NCI-H524 treated with DMSO at 0.1 percent for 48 hours (cell line): ENCODE data around the gene PDIA5.

Experiments
- DNase-seq: peaks from one replicate; lab custom pipeline; 2025; lab: John Stamatoyannopoulos, UW

PDIA5 gene

DNA sequence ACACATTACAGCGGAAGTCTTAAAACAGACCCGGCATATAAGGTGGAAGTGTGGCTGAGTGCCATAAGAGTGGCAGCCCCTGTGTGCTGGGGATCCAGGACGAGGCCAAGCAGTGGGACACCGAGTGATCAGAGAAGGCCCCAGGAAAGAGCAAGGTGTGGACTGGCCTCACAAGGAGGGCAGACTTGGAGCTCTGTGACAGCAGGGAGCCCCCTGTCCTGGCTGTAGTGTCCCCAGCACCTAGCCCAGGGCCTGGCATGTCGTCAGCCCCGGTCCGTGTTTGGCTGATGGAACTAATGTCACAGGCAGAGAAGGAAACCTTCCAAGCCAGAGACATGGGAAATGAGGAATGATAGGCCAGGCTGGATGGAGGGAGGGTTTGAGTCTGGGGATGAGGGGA, 4.8 kb downstream of the PDIA5 start:
- no peak for DNase-seq

DNA sequence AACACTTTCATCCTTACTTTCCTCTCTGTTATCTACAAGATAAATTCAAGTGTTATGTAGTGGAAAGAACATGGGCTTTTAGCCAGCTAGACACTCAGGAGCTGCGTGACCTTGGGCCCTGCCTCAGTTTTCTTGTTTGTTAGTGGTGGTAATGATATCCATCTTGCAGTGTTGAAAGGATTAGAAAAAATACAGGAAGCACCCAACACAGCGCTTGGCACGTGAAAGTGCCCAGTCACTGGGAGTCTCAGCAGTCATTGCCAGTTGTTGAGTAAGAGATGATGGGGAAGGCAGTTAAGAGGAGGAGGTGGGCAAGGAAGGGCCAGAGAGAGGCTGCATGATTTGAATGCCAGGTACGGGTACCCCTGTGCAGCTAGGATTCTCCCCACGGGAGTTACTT, 5.3 kb downstream of the PDIA5 start:
- DNase-seq = no peak

DNA sequence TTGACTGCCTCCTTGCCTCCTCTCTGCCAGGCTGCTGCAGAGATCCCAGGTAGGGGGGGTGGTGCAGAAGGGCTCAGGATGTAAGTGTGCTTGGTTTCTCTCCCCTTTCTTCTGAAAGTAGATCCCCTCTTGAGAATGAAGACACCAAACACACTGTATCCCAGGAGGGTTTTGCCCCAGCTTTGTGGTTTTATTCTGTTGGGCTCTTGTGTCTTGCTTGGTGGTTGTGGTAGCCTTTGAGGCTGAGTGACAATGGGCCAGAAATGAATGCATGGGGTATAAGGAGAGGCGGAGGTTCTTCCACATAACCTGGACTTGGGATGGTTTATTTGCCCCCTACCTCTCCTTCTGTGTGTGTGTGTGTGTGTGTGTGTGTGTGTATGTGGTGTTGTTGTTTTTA, 5.7 kb downstream of the PDIA5 start:
- DNase-seq = no peak

DNA sequence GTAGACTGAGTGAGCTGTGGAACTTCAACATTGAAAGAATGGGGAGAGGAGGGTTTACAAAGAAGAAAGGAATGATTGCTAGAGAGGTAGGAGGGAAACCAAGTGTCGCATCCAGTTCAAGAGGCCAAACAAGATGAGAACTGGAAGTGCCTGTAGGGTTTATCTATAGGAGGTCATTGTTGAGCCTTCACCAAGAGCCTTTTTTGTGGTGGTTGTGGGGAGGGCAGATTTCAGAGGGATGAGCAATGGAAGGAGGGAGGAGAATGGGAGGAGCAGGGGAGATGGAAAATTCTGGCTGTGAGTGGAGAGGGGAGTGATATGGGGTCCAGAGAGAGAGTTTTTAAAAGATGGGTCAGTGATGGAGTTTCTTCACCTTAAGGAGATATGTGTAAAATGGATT, 8.5 kb downstream of the PDIA5 start:
- no peak for DNase-seq

DNA sequence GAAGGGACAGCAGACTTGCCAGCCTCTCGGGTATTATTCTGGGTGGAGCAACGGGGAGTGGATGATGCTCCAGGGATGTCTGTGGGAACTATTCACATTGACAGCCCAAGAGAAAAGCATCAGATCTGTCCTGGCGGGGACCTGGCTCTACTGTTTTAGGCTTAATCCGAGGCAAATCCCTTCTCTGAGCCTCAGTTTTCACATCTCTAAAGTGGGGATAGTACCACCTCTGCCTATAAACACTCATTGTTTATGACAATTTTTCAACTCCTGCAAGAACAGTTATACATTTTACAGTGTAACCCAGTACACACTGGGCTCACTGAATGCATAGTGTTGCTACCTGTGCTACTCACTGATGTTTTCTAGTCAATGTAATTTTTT, 9.3 kb downstream of the PDIA5 start:
- DNase-seq = no peak

DNA sequence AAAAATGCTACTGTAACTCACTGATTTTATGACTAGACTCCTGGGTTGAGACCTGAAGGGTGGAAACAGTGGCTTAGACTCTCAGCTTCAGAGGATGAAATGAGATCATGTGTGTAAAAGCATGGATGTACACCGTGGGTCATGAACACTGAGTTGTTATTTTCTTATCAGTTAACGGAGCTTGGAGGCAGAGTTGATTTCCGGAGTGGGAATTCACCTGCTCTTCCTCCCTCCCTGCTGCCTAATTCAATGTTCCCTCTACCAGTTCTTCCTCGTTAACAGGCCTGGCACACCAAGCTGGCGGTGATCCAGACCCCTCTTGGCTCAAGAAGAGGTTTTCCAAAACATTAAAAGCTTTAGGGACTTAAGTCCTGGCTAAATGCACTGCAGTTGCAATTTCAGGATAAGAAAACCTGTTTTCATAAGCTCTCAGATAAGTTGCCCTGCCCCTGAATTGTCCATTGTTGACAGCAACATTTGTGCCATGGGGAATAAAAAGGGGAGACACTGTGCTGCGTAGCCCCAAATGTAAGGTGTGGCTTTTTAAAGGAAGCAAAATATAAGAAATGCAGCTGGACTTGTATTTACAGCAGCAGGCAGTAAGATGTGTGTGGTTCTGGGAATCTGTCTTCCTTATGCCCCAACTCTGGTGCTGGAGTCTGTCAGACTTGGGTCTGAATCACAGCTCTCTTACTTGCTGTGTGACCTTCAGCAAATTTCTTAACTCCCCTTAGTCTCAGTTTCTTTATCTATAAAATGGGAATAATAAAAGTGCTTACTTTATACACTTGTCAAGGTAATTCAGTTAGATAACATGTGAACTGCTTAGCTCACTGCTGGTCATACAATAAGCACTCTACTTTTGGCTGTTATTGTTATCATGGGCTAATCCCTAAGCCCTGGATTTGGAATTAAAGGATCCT, 9.9 kb downstream of the PDIA5 start:
- DNase-seq = peak; percentile 80

DNA sequence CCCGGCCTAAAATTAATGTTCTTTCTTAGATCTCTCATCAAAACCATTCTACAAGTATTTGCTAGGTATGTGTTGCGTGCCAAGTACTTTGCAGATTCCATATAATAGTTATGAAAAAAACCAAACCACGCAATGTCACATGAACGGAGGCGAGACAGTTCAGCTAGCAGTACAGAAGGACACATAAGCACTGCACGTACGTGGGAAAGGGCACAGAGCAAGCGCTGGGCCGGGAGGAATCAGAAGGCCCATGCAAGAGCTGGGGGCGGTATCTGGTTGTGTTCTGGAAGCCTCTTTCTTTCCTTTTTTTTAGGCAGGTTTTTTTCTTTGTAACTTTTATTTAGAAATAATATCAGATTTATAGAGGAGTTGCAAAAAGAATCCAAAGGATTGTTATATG, 11.3 kb downstream of the PDIA5 start:
- DNase-seq = no peak

DNA sequence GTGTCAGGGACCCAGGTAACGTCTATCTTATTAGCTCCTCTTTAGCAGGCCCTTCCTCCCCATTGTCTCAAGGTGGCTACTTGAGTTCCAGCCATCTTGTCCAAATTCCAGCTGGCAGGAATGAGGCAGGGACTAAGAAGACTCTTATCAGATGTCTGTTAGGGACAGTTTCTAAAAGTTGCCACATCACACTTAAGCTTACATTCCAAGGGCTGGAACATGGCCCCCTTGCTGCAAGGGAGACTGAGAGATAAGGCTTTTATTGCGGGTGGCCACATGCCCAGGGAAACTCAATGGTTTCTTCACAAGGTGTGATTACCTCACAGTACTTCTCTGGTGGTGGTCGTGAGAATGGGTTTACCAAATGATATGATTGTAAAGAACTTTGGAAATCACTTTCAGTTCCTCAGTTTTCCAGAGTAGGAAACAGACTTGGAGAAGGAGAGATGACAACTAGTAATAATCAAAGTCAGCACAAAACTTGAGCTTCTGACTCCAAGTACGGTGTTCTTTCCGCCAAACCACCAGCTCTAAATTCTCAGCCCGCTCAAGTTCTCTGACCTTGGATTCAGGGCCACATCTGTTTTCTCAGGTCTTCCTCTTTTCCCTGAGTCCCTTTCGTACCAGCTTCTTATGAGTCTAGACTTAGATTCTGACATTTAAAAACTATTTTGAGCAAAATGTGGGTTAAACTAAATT, 14.2 kb downstream of the PDIA5 start:
- DNase-seq = no peak

DNA sequence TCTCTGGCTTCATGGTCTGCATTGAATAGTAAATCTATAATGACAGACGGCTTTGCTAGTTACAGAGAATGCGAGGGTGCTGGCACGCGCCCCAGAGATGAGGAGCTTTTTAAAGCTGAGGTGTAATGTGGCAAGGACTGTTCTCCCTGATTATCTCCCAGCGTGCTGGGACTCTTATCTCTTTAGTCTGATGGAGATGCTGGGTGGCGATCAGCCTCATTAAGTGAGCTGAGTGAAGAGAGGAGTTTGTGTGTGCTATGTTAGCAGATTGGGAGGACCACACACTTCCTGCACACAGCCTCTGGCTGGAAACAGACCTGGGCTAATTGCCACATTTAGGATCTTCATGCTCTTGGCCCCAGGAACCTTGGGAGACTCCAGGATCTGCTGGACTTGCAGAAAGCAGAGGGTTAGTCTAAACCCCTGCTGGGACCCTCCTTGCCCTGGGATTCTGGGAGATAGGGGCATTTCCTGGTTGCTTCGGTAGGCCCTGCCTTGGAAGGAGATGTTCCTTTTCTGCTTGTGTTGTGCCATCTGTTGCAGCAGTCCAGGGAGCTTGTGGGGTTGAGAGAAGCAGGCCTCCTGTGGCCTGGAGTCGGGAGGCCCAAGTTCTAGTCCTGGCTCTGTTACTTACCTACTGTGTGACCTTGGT, 15.0 kb downstream of the PDIA5 start:
- peak; percentile 83 for DNase-seq

DNA sequence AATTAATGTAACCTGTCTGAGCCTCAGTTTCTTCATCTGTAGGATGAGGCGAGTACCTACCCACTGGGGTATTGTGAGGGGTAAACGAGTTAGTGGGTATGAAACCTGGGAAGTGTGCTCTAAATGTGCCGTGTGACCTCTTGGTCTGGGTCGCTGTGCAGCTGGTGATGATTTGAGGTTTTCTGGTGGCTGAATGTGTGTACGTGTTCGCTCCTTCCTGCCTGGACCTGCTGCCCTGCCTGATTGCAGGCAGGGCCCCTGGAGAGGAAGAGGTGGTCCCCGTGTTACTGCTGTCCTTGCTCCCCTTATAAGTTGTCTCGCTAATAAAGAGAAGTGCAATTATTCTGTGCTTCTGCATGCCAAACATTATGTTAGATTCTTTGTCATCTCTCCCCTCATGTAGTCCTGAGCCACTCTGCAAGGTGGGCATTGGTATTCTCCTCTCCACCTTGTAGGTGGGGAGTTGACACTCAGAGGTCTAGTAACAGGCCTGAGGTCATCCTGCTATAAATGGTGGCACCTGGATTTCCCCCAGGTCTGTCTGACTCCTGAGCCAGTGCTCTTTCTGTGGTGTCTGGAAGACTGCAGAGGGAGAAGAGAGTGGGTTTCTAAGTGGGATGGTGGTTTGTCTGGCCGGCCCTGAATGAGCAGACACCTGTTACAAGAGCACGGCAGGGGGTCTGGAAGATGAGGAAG, 15.7 kb downstream of the PDIA5 start:
- no peak for DNase-seq

DNA sequence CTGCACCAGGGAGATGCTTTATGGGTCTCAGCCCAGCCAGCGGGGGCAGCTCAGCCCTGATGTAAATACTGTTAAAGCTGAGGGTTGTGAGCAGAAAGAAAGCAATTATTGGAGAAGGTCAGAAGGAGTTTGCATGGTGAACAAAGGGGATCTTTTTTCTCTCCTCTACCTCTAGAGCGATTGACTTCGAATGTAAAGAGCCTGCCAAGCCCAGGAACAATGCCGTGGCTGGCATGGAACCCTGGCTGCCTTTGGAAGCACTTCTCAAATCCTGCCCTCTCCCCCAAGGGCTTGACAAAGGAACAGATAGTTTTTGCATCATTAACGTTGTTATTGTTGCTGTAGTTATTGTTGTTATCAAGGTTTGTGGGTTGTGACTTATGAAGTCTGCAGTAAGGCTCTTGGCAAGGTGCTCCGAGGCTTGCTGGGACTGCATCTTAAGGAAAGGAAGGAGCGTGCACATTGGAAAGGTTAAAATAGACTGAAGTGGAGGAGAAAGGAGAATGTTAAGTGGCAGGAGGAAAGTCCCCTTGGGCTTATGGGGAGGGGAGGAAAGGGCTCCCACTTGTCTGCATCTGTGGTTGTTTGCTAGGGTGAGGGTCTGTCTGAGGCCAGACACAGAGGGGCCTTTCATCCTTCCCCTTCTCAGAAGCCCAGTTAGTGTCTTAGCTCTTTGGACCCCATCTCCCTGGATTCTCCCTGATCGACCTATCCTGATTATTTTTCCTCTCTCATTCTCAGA, 16.7 kb downstream of the PDIA5 start:
- DNase-seq = no peak

DNA sequence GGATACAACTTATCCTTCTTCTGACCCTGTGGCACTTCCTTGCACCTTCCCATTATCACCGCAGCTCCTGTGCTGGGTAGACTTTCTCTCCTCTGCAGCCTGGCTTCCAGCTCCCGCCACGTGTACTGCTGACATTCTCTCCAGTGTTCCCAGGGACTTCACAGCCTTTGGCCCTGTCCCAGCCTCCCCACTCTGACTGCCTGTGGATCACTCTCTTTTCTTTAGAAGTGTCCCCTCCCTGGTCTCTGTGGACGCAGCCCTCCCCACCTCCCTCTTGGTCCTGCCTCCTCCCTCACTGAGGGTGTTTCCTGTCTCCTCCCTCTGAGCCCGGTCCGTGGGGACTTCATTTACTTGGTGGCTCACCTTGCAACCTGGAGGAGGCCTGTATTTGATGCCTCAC, 17.4 kb downstream of the PDIA5 start:
- DNase-seq = no peak

DNA sequence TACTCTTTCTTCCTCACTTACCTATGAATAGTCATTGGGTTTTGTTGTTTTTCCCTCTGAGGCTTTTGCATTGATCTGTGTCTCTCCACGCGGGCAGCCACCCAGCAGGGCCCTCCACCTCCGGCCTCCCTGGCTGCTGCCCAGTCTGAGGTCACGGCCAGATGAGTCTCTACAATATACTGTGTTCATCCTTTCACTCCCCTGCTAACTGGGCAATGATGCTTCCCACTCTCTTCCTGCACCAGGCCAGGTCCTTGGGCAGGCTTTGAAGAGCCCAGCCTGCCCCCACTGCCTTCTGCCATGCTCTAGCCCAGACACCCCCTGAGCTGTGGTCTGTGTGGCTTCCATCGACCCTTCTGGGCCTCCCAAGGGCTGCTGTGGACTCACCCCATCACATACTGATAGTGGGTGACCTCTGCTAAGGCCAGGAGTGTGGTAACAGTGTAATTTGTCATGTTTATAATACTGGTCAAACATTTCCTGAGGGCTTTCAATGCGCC, 18.0 kb downstream of the PDIA5 start:
- no peak for DNase-seq

DNA sequence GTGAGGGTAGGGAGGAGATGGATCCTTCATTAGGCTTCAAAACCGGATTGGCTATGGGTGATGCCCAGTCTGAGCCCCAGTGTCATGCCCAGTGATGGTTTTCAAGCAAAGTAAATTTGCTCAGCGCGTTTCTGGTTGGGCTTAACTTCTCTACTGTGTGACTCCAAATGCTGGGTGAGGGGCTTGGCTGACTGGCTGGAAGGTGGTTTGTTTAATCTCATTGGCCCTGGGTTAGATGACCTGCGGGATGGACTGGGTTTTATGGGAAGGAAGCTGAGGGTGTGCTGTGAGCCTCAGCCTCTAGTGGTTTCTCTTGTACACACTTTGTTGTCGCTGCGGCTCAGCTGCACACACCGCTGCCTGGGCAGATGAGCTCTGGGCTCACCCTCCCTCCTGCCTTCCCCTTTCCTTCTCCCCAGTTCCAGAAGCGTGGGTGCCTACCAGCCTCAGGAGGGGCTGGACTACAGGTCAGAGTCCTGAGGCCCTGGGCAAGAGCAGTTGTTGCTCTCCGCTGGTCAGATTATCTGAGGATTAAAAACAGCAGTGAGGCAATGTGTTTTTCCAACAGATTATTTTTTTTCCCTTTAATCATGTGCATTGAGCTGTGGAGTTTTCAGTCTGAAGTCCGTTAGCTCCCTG, 18.6 kb downstream of the PDIA5 start:
- peak; percentile 72 for DNase-seq

DNA sequence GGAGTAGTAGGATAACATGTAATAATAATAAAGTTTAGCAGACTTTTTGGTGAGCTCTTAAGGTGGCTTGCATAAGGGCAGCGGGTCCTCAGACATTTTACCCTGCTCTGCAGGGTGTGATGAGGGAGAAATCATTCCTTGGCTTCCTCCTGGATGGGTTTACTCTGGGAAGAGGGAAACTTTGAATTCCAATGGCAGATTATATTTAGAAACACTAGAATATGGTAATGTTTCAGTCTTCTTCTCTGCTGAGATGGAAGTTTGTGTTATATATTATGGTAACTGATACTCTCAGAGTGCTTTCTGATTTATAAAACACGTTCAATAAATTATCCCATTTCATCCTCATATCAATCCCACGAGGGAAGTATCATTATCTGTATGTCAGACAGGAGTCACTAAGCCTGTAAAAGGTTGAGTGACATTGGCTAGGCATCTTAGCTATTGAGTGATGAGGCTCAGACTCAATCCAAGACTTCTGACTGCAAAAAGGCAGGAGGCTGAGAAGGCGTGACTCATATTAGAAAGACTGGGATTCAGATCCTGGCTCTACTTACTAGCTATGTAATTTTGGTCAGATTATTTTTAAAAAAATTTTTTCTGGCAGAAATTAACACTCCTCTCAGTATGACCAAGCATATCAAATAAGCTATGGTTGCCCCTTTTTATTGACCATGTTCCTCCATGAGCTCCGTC, 19.3 kb downstream of the PDIA5 start:
- DNase-seq = no peak

DNA sequence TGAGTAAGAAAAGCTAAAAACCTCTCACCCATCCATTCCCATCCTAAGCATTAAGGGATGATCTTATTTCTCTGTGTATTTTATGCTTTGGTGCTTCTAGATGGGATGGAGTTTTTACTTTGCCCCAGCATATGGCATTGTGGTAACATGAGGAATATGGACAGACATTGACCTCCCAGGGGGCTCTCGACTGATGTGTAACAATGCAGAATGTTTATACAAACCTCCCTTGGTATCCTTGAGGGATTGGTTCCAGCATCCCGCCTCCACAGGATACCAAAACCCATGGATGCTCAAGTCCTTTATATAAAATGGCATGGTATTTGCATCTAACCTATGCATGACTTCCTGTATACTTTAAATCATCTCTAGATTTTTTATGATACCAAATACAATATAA, 21.6 kb downstream of the PDIA5 start:
- DNase-seq = peak; percentile 93

DNA sequence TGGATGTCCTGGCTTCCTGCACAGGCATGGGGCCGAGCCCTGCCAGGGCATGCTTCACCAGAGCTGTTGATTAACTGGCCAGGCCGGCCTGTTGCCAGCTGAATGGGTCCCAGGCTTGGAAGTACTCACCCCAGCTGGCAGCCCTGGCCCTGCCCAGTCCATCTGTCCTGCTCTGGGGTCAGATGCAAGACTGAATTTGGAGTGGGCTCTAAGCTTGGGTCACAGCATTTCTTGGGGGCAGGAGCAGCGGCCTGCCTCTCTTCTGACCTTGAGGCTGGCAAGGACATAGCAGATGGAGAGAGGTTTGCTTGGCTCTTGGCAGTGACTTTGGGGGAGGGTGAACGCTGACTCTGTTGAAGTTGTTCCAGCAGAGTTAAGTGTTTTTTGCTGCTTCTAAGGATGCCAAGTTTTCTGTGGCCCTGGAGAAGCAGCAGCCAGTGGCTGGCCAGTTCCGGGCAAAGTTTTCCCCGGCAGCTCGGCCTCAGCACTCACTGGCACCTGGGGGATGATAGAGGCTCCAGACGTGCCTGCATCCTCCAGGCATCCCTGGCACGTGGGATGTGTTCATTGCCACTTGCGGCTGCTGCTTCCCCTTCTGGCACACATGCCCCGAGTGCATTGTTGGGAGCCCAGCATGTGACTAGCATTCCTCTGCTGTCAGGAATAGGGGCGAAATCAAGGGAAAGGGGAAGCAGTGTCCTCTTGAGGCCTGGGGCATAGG, 22.9 kb downstream of the PDIA5 start:
- no peak for DNase-seq

DNA sequence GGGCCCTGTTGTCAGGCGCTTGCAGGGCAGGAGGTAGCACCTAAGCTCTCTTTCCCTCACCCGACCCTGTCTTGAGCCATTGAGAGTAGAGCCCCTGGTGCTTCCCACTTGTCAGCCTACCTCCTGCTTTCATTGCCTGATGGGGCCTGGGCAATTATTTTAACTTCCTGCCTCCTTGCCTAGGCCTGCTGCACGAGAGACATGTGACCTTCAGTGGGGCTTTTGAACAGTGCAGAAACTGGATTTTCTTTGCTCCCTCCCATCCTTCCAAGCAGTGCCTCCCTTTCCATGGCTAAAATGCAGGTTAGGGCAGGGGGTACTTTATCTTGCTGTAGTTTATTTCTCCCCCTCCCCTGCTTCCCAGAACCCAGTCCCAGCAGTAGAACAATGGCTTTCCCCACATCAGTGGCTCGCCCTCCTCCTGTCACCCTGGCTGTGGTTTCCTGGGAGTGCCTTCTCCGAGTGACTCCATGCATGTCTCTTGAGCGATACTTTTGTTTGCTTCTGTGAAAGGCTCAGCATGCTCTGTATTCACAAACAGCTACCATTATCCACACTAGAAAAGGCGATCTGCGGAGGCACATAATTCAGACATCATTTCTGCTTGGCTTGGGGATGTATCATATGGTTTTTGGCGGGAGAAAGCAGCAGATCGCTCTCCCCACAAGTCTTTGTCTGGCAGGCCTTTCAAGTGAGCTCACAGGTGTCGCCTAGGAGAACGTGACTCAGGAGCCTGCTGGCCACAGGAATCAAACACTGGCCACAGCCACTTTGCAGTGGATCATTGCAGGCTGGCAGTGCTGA, 24.1 kb downstream of the PDIA5 start:
- DNase-seq = no peak

DNA sequence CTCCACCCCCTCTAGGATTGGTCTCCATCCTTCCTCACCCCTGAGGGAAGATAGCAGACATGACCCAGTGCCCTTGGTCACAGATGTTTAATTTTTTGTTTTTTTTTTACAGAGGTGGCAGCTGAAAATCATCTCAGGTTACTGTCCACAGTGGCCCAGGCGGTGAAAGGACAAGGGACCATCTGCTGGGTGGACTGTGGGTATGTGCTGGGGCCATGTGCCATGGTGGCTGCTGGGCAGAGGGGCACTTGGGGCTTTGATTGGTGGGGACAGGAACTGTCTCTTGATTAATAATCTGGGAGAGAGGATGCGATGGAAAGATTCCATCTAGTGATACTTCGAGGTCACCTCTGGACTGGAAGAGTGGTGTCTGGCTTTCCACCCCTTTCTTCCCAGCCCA, 25.4 kb downstream of the PDIA5 start:
- DNase-seq = no peak
